Esophagus mucosa (tissue), 1 donor: ENCODE results near the gene CEP152. TPM values are rescaled to one million over a fixed set of nuclear protein-coding genes. Genes with fewer than 3 reads are reported as not detected.

Experiments
- ATAC-seq: fragments of 200-7000 bp; cut with Tn5 transposase; one replicate; pipeline ENCODE4 v1.9.1; 2020
- total RNA-seq: library from RNA; stranded (reverse); gene quantifications from one replicate; pipeline ENCODE4 v1.2.4, GENCODE V29; 2023
- donor health status: DM: yes; HTN: yes; CAD: no.

The CEP152 gene
- total RNA-seq, 1 donor from 2014 or later = 4.5 TPM

- ATAC-seq = no peak
Observed at GRCh38 chr15:48703544-48703943, 107.3 kb downstream of the CEP152 start.

DNA sequence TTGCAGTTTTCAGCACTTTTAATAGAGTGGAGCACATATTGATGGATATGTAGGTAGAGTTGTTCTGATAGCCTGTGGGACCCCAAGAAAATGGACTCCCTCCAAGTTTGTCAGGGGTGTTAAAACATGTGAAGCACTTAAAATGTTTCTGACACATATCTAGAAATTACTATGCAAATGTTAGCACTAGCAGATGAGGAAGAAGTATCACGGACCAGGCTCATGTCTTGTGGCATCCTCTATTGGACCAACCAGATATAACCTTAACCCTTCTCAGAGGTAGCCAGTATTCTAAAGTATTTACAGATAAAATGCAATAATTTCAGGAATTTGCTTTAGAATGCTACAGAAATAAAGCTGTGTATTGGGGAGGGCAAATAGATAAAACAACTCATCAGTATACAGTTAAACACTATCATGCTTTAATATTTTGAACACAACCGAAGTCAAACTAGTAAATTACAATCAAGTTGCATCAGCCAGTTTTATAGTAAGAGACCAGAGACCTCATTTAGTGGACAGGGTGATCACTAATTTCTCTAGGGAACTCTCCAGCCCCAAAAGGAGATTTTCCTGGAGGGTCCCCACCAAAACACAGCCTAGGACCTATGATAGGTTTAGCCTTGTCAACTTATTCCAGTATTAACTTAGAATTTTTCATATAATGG, 108.2 kb downstream of the CEP152 start:
- ATAC-seq = no peak

- no peak for ATAC-seq
Observed at GRCh38 chr15:48696627-48697312, 114.1 kb downstream of the CEP152 start.

DNA sequence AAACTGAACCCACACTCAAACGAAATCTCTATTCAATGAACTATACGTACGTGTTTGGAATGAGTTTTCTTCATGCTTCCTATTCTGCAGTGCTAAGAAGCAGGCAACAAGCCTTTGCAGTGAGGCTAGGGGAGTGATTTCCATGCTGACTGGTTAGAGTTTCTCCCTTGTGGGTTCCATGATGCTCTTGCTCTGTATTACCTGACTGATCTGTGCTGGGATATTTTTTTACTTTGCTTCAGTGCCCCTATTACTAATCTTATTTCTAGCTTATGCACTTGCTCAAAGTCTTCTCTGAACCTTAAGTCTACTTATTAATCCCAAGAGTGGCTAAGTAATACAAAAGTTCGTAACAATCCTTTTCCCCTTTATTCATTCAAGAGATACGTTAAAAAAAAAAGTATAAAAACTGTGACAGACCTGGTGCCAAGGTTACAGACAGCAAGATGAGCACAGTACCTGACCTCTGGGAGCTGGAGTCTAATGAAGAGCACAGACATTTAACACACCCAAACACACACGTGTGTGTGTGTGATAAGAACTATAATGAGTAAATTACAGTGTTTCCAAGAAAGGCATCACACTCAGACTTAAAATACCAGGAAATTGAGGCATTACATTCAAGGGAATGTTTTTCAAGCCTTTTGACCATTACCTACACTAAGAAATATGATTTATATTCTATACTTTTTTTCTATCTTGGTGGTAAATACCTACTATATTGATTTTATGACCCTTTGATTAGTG, 114.9 kb downstream of the CEP152 start:
- no peak for ATAC-seq

GRCh38 chr15:48695088-48695826, 115.6 kb downstream of the CEP152 start:
- no peak for ATAC-seq

- ATAC-seq = no peak
Observed at GRCh38 chr15:48693484-48693883, 117.4 kb downstream of the CEP152 start.

DNA sequence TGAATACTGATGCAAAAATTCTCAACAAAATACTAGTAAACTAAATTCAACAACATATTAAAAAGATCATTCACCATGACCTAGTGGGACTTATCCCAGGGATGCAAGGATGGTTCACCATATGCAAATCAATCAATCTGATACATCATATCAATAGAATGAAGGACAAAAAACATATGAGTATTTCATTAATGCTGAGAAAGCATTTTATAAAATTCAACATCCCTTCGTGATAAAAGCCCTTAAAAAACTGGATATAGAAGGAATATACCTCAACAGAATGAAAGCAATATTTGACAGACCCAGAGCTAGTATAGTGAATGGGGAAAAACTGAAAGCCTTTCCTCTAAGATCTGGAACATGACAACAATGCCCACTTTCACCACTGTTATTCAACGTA, 122.4 kb downstream of the CEP152 start:
- no peak for ATAC-seq

Other genes starting within 250 kb of the CEP152 start
- 6.9 TPM for gene FBN1, start 165.4 kb downstream of the CEP152 start, total RNA-seq
- gene EID1, start 67.1 kb upstream of the CEP152 start, total RNA-seq = 30.7 TPM
- not detected for gene SHC4, start 152.8 kb upstream of the CEP152 start, total RNA-seq
- gene SECISBP2L, start 235.4 kb upstream of the CEP152 start, total RNA-seq = 19.3 TPM